Natural killer cell (primary cell): ENCODE results near the gene TSPYL4. TPM values are rescaled to one million over a fixed set of nuclear protein-coding genes. Genes with fewer than 3 reads are reported as not detected.

Experiments used
- ATAC-seq, 3 donors: fragments of 150-1000 bp in 2 of 3; fragments of 200-7000 bp in 1 of 3; cut with Tn5 transposase; 1 replicate in 1 of 3; 2 replicates in 2 of 3; pipeline ENCODE4 v1.10.0; 2021; ENCODE audit warnings: mild to moderate bottlenecking in 2 of 3, moderate library complexity in 2 of 3
- DNase-seq, 2 donors: peaks; one replicate each; pipeline versions ENCODE4 v3.0.0 to v3.0.0-alpha.2; 2013 to 2021; ENCODE audit warnings: mixed read lengths in 1 of 2
- H3K27ac ChIP-seq: one replicate; pipeline ENCODE4 v1.5.1; 2013; ENCODE audit warnings: mild to moderate bottlenecking, low read length
- H3K27me3 ChIP-seq: one replicate; pipeline ENCODE4 v1.6.1; 2013; ENCODE audit warnings: low read length; ENCODE audit not compliant: control insufficient read depth, insufficient read depth
- H3K36me3 ChIP-seq: one replicate; pipeline ENCODE4 v1.6.1; 2013; ENCODE audit warnings: low read length; ENCODE audit not compliant: control insufficient read depth, insufficient read depth
- H3K4me1 ChIP-seq: one replicate; pipeline ENCODE4 v1.6.1; 2013; ENCODE audit warnings: low read length; ENCODE audit not compliant: control insufficient read depth, insufficient read depth
- H3K4me3 ChIP-seq: one replicate; pipeline ENCODE4 v1.5.1; 2013; ENCODE audit warnings: low read length
- H3K9me3 ChIP-seq: one replicate; pipeline ENCODE4 v1.6.1; 2013; ENCODE audit warnings: low read length; ENCODE audit not compliant: control insufficient read depth, insufficient read depth
- H3K27ac Mint-ChIP-seq, 2 donors: one replicate each; pipeline ENCODE4 v1.8.0; 2022; ENCODE audit warnings: mild to moderate bottlenecking in 2 of 2, mixed read lengths in 2 of 2, moderate library complexity in 1 of 2
- H3K27me3 Mint-ChIP-seq, 2 donors: one replicate each; pipeline ENCODE4 v1.8.0; 2022; ENCODE audit warnings: low read depth in 2 of 2, mixed read lengths in 2 of 2
- H3K36me3 Mint-ChIP-seq: one replicate; pipeline ENCODE4 v1.8.0; 2022; ENCODE audit warnings: mixed read lengths
- H3K4me1 Mint-ChIP-seq, 2 donors: one replicate each; pipeline ENCODE4 v1.8.0; 2022; ENCODE audit warnings: mixed read lengths in 2 of 2
- H3K4me3 Mint-ChIP-seq: one replicate; pipeline ENCODE4 v1.8.0; 2022; ENCODE audit warnings: mild to moderate bottlenecking, moderate library complexity, mixed read lengths
- H3K9me3 Mint-ChIP-seq, 2 donors: one replicate each; pipeline ENCODE4 v1.8.0; 2022; ENCODE audit warnings: mixed read lengths in 2 of 2
- WGBS: methylation state at CpG from one replicate; pipeline ENCODE4 v1.1.7; 2013; ENCODE audit warnings: missing lambda C conversion rate; ENCODE audit not compliant: insufficient coverage; 5-methylcytosine and 5-hydroxymethylcytosine counted together
- intact Hi-C: fragments of 100-400 bp; cut with micrococcal nuclease; formaldehyde crosslinking; loops from one replicate; pipeline ENCODE4 v1.14.2; 2022
- total RNA-seq, 4 donors: library from RNA; stranded (reverse); fragments of 120-200 nt in 1 of 4; gene quantifications; one replicate each; pipeline versions ENCODE4 v1.2.3 to v1.2.4, GENCODE V29; 2013 to 2022
- TF ChIP-seq, protein P1 (sequence below): fragments of 200-600 bp; IDR thresholded peaks from one replicate; pipeline ENCODE4 v1.8.0; 2022; ENCODE audit warnings: antibody characterized with exemption

The TSPYL4 gene
- total RNA-seq, 3 donors from 2014 or later (not counting 1 experiment from before 2014, with no cell fraction given), result 21.5 to 36.8 (median 26.5) TPM

DNA sequence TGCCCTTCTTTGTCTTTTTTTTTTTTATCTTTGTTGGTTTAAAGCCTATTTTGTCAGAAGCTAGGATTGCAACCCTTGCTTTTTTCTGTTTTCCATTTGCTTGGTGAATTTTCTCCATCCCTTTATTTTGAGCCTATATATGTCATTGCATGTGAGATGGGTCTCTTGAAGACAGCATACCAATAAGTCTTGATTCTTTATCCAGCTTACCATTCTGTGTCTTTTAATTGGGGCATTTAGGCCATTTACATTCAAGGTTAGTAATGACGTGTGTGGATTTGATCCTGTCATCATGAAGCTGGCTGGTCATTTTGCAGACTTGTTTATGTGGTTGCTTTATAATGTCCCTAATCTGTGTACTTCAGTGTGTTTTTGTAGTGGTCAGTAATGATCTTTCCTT lies 9.5 kb upstream of the TSPYL4 start:
- no peak overlapping the region for H3K4me3 ChIP-seq
- Mint-ChIP-seq H3K4me3 (no peak overlapping the region), H3K27me3 (no peaks in the 10 kb centered on the region), H3K4me1 (peaks cover 2% of the 10 kb centered on the region in 2 donors), H3K27ac (no peak overlapping the region), H3K9me3 (peaks cover 0 to 10% of the 10 kb centered on the region in 2 donors), H3K36me3 (peaks cover 14% of the 10 kb centered on the region)
- H3K9me3 ChIP-seq, result no peaks in the 10 kb centered on the region
- ATAC-seq (no peak), DNase-seq (no peak)
- H3K4me1 ChIP-seq, result no peaks in the 10 kb centered on the region
- intact Hi-C loops, result no loop called here
- H3K27me3 ChIP-seq, result no peaks in the 10 kb centered on the region
- WGBS, result 100% methylated on average over 1 of the region's 1 CpG
- H3K36me3 ChIP-seq, result peaks cover 5% of the 10 kb centered on the region
- H3K27ac ChIP-seq, result no peak overlapping the region
- TF ChIP-seq, protein P1, sequence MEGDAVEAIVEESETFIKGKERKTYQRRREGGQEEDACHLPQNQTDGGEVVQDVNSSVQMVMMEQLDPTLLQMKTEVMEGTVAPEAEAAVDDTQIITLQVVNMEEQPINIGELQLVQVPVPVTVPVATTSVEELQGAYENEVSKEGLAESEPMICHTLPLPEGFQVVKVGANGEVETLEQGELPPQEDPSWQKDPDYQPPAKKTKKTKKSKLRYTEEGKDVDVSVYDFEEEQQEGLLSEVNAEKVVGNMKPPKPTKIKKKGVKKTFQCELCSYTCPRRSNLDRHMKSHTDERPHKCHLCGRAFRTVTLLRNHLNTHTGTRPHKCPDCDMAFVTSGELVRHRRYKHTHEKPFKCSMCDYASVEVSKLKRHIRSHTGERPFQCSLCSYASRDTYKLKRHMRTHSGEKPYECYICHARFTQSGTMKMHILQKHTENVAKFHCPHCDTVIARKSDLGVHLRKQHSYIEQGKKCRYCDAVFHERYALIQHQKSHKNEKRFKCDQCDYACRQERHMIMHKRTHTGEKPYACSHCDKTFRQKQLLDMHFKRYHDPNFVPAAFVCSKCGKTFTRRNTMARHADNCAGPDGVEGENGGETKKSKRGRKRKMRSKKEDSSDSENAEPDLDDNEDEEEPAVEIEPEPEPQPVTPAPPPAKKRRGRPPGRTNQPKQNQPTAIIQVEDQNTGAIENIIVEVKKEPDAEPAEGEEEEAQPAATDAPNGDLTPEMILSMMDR, result no peak

DNA sequence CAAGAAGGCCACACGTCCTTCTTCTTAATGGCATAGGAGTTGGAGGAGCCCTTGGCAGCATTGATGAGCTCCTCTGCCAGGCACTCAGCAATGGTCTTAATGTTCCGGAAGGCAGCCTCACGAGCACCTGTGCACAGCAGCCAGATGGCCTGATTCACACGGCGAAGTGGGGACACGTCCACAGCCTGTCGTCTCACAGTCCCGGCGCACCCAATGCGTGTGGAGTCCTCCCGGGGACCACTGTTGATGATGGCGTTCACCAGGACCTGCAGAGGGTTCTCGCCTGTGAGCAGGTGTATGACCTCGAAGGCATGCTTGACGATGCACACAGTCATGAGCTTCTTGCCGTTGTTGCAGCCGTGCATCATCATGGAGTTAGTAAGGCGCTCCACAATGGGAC lies 4.6 kb upstream of the TSPYL4 start:
- H3K4me1 ChIP-seq, result no peaks in the 10 kb centered on the region
- Mint-ChIP-seq H3K27me3 (no peaks in the 10 kb centered on the region), H3K9me3 (peaks cover 0 to 7% of the 10 kb centered on the region in 2 donors), H3K27ac (no peak overlapping the region), H3K36me3 (peaks cover 13% of the 10 kb centered on the region), H3K4me1 (no peaks in the 10 kb centered on the region), H3K4me3 (no peak overlapping the region)
- no peak overlapping the region for H3K4me3 ChIP-seq
- intact Hi-C loops, result no loop called here
- ATAC-seq, result no peak
- no peaks in the 10 kb centered on the region for H3K9me3 ChIP-seq
- no peaks in the 10 kb centered on the region for H3K27me3 ChIP-seq
- no peak for DNase-seq
- H3K36me3 ChIP-seq, result no peaks in the 10 kb centered on the region
- 95% methylated on average over 18 of the region's 18 CpGs for WGBS
- H3K27ac ChIP-seq, result no peak overlapping the region
- TF ChIP-seq, protein P1, result no peak

DNA sequence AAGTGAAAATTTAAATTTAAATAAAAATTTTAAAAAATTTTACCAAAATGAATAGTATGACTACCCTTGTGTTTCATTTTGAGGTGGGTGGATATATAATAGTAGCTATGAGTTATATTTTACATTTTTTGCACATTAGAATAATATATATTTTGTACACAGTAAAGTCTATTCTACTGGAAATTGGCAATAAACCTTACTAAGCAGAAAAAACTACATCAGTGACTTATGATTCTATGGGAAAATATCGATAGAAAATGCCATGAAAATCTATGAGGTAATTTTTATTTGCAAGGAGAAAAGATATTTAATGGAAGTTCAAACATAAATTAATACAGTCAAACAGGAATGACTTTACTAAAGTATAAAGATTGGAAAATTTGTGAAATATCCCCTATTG lies 2.8 kb upstream of the TSPYL4 start:
- intact Hi-C loops, result no loop called here
- H3K4me3 Mint-ChIP-seq, result no peak overlapping the region
- no peaks in the 10 kb centered on the region for H3K36me3 ChIP-seq

More for the DNA sequence above, 2.8 kb upstream of the TSPYL4 start:
- WGBS, result no CpG with 5 or more reads among the region's 1 CpG
- Histone ChIP-seq H3K27ac (no peak overlapping the region), H3K27me3 (no peaks in the 10 kb centered on the region), H3K4me3 (no peak overlapping the region), H3K9me3 (no peaks in the 10 kb centered on the region), H3K4me1 (peaks cover 14% of the 10 kb centered on the region)
- no peak overlapping the region for H3K27ac Mint-ChIP-seq
- H3K27me3 Mint-ChIP-seq, result no peaks in the 10 kb centered on the region
- H3K9me3 Mint-ChIP-seq, result no peaks in the 10 kb centered on the region
- DNase-seq (no peak), ATAC-seq (no peak)
- no peaks in the 10 kb centered on the region for H3K36me3 Mint-ChIP-seq
- TF ChIP-seq, protein P1, result no peak
- no peaks in the 10 kb centered on the region for H3K4me1 Mint-ChIP-seq
